HG03039 (cell line): Measurements from ENCODE around the gene XRN2.
"Not testable (repeated sequence)": the region's sequence is repeated elsewhere in the genome, so short reads cannot be mapped to it uniquely, and the experiment has no call there.

Experiments used
- ATAC-seq: cut with Tn5 transposase; IDR thresholded peaks from one replicate; pipeline ENCODE4 v1.9.1; 2021; ENCODE audit warnings: mild to moderate bottlenecking, moderate library complexity; ENCODE audit not compliant: unreplicated experiment

XRN2 gene

GRCh38 chr20:21344961-21345360 is 41.8 kb downstream of the XRN2 start:
- no peak for ATAC-seq

GRCh38 chr20:21352703-21353102 is 49.6 kb downstream of the XRN2 start:
- ATAC-seq: no peak

- no peak for ATAC-seq
Observed at GRCh38 chr20:21353236-21353635, 50.1 kb downstream of the XRN2 start.

GRCh38 chr20:21355981-21356380 is 52.9 kb downstream of the XRN2 start:
- ATAC-seq: no peak

- ATAC-seq: no peak
Observed at GRCh38 chr20:21356386-21356785, 53.3 kb downstream of the XRN2 start.

- ATAC-seq: no peak
Observed at GRCh38 chr20:21357844-21358243, 54.7 kb downstream of the XRN2 start.

- ATAC-seq: no peak
Observed at GRCh38 chr20:21358737-21359136, 55.6 kb downstream of the XRN2 start.

- ATAC-seq: no peak
Observed at GRCh38 chr20:21360705-21361104, 57.6 kb downstream of the XRN2 start.

- ATAC-seq: no peak
Observed at GRCh38 chr20:21361266-21361665, 58.1 kb downstream of the XRN2 start.

- ATAC-seq: no peak
Observed at GRCh38 chr20:21364413-21364812, 61.3 kb downstream of the XRN2 start.

- ATAC-seq: no peak
Observed at GRCh38 chr20:21365771-21366170, 62.6 kb downstream of the XRN2 start.

- ATAC-seq: not testable (repeated sequence)
Observed at GRCh38 chr20:21366273-21366672, 63.1 kb downstream of the XRN2 start.

GRCh38 chr20:21368791-21369190 is 65.7 kb downstream of the XRN2 start:
- no peak for ATAC-seq

GRCh38 chr20:21371193-21371592 is 68.1 kb downstream of the XRN2 start:
- no peak for ATAC-seq

GRCh38 chr20:21372016-21372415 is 68.9 kb downstream of the XRN2 start:
- ATAC-seq: no peak

- no peak for ATAC-seq
Observed at GRCh38 chr20:21373436-21373835, 70.3 kb downstream of the XRN2 start.

- ATAC-seq: no peak
Observed at GRCh38 chr20:21376626-21377025, 73.5 kb downstream of the XRN2 start.

- no peak for ATAC-seq
Observed at GRCh38 chr20:21377701-21378100, 74.6 kb downstream of the XRN2 start.

- ATAC-seq: no peak
Observed at GRCh38 chr20:21378259-21378658, 75.1 kb downstream of the XRN2 start.

- no peak for ATAC-seq
Observed at GRCh38 chr20:21380711-21381110, 77.6 kb downstream of the XRN2 start.

GRCh38 chr20:21381619-21382018 is 78.5 kb downstream of the XRN2 start:
- no peak for ATAC-seq

GRCh38 chr20:21384308-21384892 is 81.3 kb downstream of the XRN2 start:
- ATAC-seq: no peak

- ATAC-seq: no peak
Observed at GRCh38 chr20:21386111-21386510, 83.0 kb downstream of the XRN2 start.
